ENCODE results near the gene INHA.

- TF ChIP-seq, protein P1, sequence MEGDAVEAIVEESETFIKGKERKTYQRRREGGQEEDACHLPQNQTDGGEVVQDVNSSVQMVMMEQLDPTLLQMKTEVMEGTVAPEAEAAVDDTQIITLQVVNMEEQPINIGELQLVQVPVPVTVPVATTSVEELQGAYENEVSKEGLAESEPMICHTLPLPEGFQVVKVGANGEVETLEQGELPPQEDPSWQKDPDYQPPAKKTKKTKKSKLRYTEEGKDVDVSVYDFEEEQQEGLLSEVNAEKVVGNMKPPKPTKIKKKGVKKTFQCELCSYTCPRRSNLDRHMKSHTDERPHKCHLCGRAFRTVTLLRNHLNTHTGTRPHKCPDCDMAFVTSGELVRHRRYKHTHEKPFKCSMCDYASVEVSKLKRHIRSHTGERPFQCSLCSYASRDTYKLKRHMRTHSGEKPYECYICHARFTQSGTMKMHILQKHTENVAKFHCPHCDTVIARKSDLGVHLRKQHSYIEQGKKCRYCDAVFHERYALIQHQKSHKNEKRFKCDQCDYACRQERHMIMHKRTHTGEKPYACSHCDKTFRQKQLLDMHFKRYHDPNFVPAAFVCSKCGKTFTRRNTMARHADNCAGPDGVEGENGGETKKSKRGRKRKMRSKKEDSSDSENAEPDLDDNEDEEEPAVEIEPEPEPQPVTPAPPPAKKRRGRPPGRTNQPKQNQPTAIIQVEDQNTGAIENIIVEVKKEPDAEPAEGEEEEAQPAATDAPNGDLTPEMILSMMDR (IDR thresholded peaks at IDR 0.05): no peak
- TF ChIP-seq EZH2 (IDR thresholded peaks at IDR 0.05; ENCODE audit: borderline replicate concordance, insufficient read depth, low read depth, low read length, poor library complexity, severe bottlenecking): no peak
Observed at GRCh38 chr2:219559156-219559915, 12.8 kb upstream of the INHA start.

Measured in B cell (primary cell).